Measurements from ENCODE around the gene ZNF436. TPM values are rescaled to one million over a fixed set of nuclear protein-coding genes. Genes with fewer than 3 reads are reported as not detected.

Gene ZNF436
- total and polyA plus RNA-seq, 9 of the 15 experiments (the other 6 are each of a cell fraction or from before 2014, with no cell fraction given), result 2.1 to 11.3 (median 6.8) TPM

- TF ChIP-seq, protein P1, sequence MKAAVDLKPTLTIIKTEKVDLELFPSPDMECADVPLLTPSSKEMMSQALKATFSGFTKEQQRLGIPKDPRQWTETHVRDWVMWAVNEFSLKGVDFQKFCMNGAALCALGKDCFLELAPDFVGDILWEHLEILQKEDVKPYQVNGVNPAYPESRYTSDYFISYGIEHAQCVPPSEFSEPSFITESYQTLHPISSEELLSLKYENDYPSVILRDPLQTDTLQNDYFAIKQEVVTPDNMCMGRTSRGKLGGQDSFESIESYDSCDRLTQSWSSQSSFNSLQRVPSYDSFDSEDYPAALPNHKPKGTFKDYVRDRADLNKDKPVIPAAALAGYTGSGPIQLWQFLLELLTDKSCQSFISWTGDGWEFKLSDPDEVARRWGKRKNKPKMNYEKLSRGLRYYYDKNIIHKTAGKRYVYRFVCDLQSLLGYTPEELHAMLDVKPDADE (conservative IDR thresholded peaks at IDR 0.05; ENCODE audit: control insufficient read depth, low read depth, low read length), result peak; percentile 78; the same call in 1 of the 2 replicates
- TF ChIP-seq TRIM28 (IDR thresholded peaks at IDR 0.05) (peak; percentile 100), ZNF175 (CRISPR knock-in tag; IDR thresholded peaks at IDR 0.05; ENCODE audit: low read depth) (0 out of 2 replicates have a peak, but pooled peaks have one; percentile 38), TCF15 (CRISPR knock-in tag; IDR thresholded peaks at IDR 0.05) (0 out of 2 replicates have a peak, but pooled peaks have one; percentile 68), ZNF143 (CRISPR knock-in tag; IDR thresholded peaks at IDR 0.05) (no peak), ZNF75A (CRISPR knock-in tag; IDR thresholded peaks at IDR 0.05) (peak; percentile 99), ZEB2 (IDR thresholded peaks at IDR 0.05) (peak; percentile 72), TEAD4 (IDR thresholded peaks at IDR 0.05; ENCODE audit: low read length) (peak; percentile 59; the same call in 1 of the 2 replicates), TEAD4 (CRISPR knock-in tag; IDR thresholded peaks at IDR 0.05; ENCODE audit: borderline replicate concordance) (no peak), RBM25 (IDR thresholded peaks at IDR 0.05; ENCODE audit: low read depth, low read length, severe bottlenecking) (peak; percentile 85), CTBP1 (IDR thresholded peaks at IDR 0.05; ENCODE audit: borderline replicate concordance) (0 out of 2 replicates have a peak, but pooled peaks have one; percentile 15), SMAD4 (CRISPR knock-in tag; conservative IDR thresholded peaks at IDR 0.05) (peak; percentile 53; the same call in 1 of the 2 replicates), CHD4 (IDR thresholded peaks at IDR 0.05; ENCODE audit: insufficient read depth, insufficient replicate concordance, low read depth, low read length, poor library complexity, severe bottlenecking) (peak; percentile 88), CBX3 (IDR thresholded peaks at IDR 0.05; ENCODE audit: borderline replicate concordance in 1 of 2, low read length in 2 of 2) (peak; percentile 91 to 97), HCFC1 (IDR thresholded peaks at IDR 0.05; ENCODE audit: low read depth, low read length) (0 out of 2 replicates have a peak, but pooled peaks have one; percentile 15), RCOR1 (IDR thresholded peaks at IDR 0.05; ENCODE audit: borderline replicate concordance in 1 of 2, low read depth in 2 of 2, low read length in 2 of 2) (peak in 1 of 2 experiments; percentile 34; a peak in 3 of 4 replicates), NFRKB (IDR thresholded peaks at IDR 0.05; ENCODE audit: low read depth) (peak; percentile 81)
- TF ChIP-seq, protein P2, sequence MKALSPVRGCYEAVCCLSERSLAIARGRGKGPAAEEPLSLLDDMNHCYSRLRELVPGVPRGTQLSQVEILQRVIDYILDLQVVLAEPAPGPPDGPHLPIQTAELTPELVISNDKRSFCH (CRISPR knock-in tag; IDR thresholded peaks at IDR 0.05), result no peak
- TF ChIP-seq, protein P2 (tag; IDR thresholded peaks at IDR 0.05), result peak; percentile 65; the same call in 1 of the 2 replicates
- TF ChIP-seq, protein P3, sequence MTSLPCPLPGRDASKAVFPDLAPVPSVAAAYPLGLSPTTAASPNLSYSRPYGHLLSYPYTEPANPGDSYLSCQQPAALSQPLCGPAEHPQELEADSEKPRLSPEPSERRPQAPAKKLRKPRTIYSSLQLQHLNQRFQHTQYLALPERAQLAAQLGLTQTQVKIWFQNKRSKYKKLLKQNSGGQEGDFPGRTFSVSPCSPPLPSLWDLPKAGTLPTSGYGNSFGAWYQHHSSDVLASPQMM (CRISPR knock-in tag; IDR thresholded peaks at IDR 0.05), result no peak
- TF ChIP-seq, protein P4, sequence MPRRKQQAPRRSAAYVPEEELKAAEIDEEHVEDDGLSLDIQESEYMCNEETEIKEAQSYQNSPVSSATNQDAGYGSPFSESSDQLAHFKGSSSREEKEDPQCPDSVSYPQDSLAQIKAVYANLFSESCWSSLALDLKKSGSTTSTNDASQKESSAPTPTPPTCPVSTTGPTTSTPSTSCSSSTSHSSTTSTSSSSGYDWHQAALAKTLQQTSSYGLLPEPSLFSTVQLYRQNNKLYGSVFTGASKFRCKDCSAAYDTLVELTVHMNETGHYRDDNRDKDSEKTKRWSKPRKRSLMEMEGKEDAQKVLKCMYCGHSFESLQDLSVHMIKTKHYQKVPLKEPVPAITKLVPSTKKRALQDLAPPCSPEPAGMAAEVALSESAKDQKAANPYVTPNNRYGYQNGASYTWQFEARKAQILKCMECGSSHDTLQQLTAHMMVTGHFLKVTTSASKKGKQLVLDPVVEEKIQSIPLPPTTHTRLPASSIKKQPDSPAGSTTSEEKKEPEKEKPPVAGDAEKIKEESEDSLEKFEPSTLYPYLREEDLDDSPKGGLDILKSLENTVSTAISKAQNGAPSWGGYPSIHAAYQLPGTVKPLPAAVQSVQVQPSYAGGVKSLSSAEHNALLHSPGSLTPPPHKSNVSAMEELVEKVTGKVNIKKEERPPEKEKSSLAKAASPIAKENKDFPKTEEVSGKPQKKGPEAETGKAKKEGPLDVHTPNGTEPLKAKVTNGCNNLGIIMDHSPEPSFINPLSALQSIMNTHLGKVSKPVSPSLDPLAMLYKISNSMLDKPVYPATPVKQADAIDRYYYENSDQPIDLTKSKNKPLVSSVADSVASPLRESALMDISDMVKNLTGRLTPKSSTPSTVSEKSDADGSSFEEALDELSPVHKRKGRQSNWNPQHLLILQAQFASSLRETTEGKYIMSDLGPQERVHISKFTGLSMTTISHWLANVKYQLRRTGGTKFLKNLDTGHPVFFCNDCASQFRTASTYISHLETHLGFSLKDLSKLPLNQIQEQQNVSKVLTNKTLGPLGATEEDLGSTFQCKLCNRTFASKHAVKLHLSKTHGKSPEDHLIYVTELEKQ (CRISPR knock-in tag; IDR thresholded peaks at IDR 0.05), result 0 out of 2 replicates have a peak, but pooled peaks have one; percentile 32
Observed at GRCh38 chr1:23362218-23362713, 7.4 kb downstream of the ZNF436 start (continued).
